GM12872 (cell line): Measurements from ENCODE around the gene TANK.

ENCODE experiments used
- TF ChIP-seq, protein P1 (sequence below): IDR thresholded peaks from 3 replicates; pipeline ENCODE4 v1.5.1; 2011; ENCODE audit warnings: low read depth, mild to moderate bottlenecking, low read length, moderate library complexity; ENCODE audit not compliant: insufficient read depth

The TANK gene

DNA sequence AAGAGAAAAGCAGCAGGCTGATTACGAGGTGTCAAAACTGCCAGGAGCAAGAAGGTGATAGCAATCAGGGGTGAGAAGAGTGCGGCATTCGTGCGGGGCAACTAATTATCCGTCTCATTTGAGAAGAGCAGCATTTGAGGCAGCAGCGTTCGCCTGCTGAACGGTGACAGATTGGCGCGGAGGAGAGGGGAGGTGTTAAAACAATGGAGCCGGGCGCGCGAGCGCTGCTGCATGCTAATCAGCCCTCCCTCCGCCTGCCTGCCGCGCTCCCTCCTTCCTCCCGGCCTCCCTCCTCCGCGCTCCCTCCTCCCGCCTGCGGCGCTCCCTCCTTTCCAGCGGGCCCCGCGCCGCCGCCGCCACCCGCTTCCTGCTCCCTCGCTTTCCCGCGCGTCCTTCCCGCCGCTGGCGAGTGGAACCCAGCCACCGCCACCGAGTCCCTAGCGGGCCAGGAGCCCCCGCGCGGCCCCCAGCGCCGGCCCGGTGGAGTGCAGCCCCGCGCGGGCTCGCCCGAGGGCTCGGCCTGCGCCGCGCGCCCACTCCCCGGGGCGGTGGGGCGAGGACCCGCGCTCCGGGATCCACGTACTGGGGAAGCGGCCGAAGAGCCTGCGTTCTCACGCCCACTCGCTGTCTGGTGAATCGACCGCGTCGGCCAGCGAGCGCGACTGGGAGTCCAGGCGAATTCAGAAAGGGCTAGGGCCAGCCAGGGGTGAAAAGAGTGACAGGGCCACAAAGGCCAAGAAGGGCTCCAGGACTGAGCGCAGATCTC is 78.5 kb downstream of the TANK start:
- TF ChIP-seq, protein P1, sequence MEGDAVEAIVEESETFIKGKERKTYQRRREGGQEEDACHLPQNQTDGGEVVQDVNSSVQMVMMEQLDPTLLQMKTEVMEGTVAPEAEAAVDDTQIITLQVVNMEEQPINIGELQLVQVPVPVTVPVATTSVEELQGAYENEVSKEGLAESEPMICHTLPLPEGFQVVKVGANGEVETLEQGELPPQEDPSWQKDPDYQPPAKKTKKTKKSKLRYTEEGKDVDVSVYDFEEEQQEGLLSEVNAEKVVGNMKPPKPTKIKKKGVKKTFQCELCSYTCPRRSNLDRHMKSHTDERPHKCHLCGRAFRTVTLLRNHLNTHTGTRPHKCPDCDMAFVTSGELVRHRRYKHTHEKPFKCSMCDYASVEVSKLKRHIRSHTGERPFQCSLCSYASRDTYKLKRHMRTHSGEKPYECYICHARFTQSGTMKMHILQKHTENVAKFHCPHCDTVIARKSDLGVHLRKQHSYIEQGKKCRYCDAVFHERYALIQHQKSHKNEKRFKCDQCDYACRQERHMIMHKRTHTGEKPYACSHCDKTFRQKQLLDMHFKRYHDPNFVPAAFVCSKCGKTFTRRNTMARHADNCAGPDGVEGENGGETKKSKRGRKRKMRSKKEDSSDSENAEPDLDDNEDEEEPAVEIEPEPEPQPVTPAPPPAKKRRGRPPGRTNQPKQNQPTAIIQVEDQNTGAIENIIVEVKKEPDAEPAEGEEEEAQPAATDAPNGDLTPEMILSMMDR, result no peak

- TF ChIP-seq, protein P1, result no peak
Measured at GRCh38 chr2:161239326-161240109, 79.3 kb downstream of the TANK start.

DNA sequence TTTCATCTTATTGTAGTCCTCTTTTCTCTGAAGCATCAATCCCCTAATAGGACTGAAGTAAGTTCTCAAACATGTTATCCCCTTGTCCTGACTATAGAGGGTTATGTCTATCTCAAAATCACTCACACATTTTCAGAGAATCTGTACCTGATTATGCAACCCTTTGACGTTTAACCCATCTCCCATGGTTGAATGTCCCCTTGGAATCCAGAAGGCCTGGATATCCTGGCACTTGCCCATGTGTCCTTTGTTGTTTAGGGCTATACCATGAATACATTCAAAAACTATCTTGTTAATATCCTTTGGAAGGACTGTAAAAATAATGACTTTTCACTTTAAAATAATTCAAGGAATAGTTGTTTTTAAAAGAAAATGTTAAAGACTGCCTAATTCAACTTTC is 81.7 kb downstream of the TANK start:
- TF ChIP-seq, protein P1, result no peak

DNA sequence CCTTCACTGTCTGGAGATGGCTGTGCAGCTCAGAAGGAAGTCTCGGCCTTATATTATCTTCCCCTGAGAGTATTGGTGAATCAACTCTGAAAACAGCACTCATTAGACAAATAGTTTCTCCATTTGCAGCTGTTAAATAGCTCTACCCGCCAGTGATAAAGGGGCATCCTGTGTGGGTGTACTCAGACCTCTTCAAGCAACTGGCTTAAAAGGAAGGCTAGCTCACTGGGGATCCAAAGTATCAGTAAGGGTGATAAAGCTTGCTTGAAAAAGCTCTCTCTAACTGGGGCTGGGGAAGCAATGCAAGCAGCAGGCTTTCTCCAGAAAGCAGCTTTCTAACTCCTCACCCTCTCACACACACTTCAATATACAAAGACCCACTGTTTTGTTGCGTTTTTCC is 83.1 kb downstream of the TANK start:
- TF ChIP-seq, protein P1, result no peak

- TF ChIP-seq, protein P1, result no peak
Measured at GRCh38 chr2:161243905-161244304, 83.7 kb downstream of the TANK start.

GRCh38 chr2:161245261-161245553 is 85.0 kb downstream of the TANK start:
- TF ChIP-seq, protein P1, result no peak

DNA sequence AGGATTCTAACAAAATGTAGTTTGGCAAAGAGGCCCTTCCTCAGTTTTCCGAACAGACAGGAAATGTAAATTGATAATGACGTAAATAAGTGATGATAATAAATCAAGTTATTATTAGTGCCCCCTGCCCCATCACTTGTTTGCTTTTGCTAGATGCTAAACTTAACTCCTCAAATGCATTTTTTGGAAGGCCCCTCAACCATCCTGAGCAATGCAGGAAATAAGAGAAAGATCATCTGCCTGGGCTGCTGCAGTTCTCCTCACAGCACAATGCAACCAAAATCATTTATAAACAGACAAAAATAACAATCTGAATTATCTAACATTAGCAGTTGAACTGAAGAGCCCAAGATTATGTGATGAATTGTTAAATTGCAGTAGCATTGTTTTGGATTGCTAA is 85.4 kb downstream of the TANK start:
- TF ChIP-seq, protein P1, result no peak
